ENCODE measurements around the gene ABCG2. TPM values are rescaled to one million over a fixed set of nuclear protein-coding genes. Genes with fewer than 3 reads are reported as not detected.

The ABCG2 gene
- total RNA-seq, 1 donor from 2014 or later, result 1.7 TPM

DNA sequence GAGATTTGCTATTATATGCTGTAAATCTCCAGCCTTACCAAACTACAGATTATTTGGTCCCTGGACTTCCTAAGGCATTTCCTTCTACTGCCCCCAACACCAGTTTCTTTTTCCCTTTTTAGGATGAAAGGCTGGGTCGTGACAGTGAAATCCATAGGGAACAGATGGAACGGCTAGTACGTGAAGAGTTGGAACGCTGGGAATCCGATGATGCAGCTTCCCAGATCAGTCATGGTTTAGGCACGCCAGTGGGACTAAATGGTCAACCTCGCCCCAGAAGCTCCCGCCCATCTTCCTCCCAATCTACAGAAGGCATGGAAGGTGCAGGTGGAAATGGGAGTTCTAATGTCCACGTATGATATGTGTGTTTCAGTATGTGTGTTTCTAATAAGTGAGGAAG, 83.1 kb downstream of the ABCG2 start:
- DNase-seq (ENCODE audit: low spot score), result no peak

DNA sequence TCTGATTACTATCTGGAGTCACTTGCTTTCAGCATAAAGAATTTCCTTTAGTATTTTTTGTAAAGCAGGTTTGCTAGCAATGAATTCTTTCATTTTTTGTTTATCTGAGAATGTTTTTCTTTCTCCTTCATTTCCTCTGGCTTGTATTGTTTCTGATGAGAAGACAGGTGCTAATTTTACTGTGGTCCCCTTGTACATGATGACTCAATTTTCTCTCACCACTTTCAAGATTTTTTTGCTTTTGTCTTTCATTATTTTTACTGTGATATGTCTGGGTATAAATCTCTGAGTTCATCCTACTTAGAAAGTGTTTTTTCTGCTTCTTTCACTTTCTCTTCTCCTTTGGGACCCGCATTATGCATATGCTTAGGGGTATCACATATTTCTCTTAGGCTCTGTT, 88.4 kb downstream of the ABCG2 start:
- no peak for DNase-seq (ENCODE audit: low spot score)

DNA sequence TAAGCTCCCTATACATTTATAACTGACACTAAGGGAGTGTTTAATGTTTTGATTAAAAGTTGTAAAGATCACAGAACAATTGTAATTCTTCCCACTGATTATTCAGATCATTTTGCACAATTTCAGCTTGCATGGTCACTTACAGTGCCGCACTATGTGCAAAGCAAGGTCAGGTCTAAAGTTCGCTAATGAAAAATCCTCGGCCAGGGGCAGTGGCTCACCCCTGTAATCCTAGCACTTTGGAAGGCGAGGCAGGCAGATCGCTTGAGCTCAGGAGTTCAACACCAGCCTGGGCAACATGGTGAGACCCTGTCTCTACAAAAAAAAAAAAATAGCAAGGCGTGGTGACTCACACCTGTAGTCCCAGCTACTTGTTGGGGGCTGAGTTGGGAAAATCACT, 94.0 kb downstream of the ABCG2 start:
- no peak for DNase-seq (ENCODE audit: low spot score)

DNA sequence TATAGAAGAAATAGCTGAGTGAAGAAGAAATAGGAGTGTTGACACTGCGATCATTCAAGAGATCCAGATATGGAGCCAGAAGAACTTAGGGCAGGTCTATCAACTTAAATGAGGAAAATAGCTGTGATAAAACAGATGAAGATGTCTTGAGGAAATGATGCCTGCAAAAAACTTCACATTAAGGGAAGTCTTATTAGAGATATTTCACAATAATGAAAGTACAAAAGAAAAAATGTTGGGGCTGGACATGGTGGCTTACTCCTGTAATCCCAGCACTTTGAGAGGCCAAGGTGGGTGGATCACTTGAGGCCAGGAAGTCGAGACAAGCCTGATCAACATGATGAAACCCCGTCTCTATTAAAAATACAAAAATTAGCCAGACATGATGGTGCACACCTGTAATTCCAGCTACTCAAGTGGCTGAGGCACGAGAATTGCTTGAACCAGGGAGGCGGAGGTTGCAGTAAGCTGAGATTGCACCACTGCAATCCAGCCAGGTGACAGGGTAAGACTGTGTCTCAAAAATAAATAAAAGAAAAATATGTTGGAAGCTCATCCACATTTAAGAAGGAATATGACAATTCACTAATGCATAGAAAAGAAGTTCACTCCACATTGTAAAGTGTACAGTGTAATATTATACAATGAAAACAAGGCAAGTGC, 94.7 kb downstream of the ABCG2 start:
- no peak for DNase-seq (ENCODE audit: low spot score)

DNA sequence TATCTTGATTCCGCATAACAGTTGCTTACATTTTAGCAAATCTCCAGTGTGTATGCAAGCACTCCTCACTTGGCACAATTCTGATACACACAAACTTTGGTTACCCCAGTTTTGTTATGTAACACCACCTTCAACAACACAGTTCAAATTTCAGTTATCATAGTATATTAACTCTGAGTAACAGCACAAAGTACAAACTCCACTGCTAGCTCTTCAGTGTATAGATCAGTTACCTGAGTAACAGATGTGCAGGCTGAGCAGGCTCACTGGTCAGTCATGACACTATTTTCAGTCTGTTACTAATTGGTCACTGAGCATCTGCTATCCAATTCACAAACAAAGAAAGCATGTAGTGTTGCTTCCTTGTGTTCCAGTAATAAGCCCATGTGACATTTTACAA, 95.6 kb downstream of the ABCG2 start:
- no peak for DNase-seq (ENCODE audit: low spot score)

DNA sequence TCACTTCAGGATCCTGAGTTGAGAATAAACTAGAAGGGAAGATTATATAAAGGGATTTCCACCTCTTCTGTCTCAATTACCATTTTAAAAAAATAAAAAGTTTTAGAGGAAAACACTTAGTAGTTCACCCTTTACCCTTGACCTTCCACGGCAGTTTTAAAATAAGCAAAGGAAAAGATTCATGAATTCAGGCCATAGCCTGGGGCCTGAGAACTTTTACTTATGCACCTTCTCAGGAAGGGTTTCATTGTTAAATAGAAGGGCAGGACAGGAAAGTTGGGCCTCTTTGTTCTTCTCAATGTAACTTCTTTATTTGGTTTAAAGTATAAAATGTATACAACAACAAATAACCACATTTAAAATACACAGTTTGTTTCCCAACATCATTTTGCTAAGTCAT, 96.1 kb downstream of the ABCG2 start:
- no peak for DNase-seq (ENCODE audit: low spot score)

DNA sequence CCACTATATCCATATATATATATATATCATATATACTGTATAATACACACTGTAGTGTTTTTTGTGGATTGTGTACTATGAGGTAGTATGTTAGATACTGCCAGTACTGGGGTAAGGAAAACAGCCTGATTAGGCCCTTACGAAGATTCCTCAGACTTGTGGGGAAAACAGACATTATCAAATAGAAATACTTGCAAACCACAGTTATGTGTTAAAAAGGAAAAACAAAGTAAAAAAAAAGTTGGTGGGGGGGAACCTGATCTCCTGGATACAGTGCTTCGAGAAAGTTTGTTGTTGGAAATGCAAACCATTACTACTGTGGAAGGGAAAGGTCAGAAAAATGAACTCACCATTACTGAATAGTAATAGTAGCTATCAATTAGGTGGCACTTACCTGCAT, 98.0 kb downstream of the ABCG2 start:
- DNase-seq (ENCODE audit: low spot score), result no peak

DNA sequence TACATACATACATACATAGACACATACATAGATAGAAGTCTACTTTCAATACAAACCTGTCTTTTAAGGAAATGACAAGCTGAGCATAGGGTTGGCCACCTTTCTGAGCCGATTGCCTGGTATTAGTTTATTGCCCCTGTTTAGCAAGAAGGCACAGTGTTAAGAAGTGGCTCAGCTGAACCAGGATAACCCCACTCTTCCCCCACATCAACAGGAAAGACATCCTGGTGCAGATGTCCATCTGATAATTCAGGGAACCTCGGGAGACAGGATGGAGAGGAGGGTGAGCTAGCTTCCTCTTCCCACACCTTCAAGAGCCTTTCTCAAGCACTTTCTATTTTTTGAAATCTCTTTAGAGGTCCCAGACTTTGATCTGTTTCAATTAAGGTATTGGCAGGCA, 98.7 kb downstream of the ABCG2 start:
- DNase-seq (ENCODE audit: low spot score), result no peak

DNA sequence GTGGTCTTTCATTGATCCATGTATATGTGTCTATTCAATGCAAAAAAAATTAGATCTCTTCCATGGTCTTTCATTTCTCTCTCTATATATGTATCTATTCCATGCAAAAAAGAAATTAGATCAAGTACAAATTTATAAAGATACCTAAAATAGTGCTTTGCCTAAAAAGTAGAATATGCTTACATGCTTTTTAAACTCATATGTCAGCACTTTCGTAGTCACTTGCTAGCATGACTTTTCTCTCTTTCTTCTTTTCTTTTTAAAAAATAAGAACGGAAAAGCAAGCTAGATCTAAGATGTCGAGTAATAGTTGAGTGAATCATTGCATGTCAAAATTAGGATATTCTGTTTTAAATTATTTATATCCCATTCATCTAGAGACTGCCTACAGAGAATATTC, 100.1 kb downstream of the ABCG2 start:
- no peak for DNase-seq (ENCODE audit: low spot score)

DNA sequence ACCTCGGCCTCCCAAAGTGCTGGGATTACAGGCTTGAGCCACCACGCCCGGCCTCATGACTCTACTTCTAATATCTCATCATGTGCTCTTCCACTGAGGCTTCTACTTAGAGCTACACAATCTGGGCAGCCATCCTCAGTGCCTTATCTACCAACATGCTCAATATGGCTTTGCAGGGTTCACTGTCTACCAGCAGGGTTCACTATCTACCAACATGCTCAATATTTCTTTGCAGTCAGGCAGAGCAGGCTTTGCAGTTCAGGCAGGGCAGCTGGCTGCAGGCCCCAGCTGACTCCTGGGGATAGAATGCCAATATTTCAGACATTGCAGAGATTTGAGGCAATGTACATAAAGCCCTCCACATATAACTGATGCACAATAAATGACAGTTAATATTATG, 103.5 kb downstream of the ABCG2 start:
- DNase-seq (ENCODE audit: low spot score), result no peak

DNA sequence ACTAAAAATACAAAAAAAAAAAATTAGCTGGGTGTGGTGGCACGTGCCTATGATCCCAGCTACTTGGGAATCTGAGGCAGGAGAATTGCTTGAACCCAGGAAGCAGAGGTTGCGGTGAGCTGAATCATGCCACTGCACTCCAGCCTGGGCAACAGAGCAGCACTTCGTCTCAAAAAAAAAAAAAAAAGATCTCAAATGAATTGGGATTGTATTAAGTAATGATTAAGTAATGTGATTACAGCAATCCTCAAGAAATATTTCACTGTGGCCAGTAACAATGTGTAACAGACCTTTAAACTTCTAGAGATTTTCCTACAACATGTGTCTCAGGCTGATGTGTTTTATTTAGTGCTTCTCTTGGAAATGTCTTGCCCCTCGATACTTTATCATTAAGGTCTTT, 104.2 kb downstream of the ABCG2 start:
- DNase-seq (ENCODE audit: low spot score), result no peak

DNA sequence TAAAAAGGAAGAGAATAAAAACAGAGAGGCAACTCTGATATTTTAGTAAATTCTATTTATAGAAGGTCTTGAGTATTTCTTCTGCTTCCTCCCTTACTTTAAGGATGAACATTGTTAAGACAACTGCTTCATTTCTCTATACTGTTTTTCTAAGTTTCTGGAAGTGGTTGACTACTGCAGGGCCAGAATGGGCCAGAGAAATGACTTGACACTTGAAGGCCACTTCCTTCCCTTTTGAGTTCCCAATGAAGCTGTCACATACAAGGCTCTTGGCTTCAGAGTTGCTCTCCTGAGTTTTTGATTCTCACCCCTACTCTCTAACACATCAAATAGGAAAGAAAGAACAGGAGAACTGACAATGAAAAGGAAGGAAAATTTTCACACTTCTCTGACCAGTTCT, 113.4 kb downstream of the ABCG2 start:
- no peak for DNase-seq (ENCODE audit: low spot score)

DNA sequence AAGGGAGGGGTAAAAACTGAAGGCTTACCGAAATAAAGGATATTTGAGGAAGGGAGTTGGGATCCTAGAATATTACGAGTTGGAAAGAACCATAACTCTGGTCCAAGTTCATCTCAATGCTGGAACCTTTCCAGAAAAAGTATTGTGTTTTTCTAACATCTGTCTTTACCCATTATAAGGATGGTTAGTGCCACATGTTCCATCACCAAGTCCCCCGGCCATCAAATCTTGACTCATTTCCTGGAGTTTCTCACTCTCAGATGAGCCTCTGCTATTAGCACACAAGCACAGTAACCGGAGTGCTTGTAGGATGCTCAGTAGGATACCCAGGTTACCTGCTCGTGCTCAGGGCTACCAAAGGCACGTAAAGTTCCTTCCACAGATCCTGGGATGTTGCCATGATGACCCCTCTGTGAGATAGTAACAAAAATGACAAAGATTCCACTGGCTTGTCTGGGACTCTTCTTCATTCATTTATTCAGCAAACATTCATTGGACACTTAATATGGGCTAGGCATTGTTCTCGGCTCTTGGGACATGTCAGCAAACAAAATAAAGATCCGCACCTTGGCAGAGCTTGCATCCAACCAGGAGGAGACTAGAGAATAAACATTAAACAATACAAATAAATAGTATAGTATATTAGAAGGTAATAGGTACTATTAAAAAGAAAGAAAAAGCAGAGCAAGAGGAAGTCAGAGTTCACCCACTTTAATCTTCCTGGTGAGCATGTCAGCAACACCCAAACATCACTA, 114.7 kb downstream of the ABCG2 start:
- no peak for DNase-seq (ENCODE audit: low spot score)

DNA sequence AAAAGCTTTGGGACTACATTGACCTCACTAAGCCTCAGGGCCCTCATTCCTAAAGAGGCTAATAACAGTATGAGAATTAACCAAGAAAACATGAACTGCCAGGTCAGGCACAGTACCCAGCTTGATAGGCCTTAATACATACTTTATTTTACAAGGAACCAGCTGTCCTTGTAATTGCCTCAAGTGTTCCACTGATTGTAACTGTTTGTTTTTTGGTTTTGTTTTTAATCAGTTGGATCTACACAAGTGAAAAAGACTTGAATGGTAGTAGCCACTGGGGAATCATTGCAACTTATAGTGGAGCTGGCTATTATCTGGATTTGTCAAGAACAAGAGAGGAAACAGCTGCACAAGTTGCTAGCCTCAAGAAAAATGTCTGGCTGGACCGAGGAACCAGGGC, 115.4 kb downstream of the ABCG2 start:
- no peak for DNase-seq (ENCODE audit: low spot score)

DNA sequence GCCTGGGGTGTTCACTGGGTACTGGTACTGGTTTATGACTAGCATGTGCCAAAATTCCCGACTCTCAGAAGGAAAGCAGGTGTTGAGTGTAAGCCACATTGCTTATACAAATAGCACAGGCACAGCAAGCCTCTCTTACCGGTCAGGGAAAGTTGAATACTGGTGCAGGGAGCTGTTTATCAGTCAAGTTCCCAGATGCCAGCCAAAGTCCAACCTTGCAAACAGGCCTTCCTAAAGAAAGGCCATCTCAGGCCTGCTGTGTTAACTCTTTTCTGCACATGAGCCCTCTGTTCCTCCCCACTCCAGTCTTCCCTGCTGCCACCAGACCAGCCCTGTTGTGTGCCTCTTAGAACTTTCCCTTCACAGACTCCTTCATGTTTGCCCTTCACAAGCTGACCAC, 116.8 kb downstream of the ABCG2 start:
- no peak for DNase-seq (ENCODE audit: low spot score)

DNA sequence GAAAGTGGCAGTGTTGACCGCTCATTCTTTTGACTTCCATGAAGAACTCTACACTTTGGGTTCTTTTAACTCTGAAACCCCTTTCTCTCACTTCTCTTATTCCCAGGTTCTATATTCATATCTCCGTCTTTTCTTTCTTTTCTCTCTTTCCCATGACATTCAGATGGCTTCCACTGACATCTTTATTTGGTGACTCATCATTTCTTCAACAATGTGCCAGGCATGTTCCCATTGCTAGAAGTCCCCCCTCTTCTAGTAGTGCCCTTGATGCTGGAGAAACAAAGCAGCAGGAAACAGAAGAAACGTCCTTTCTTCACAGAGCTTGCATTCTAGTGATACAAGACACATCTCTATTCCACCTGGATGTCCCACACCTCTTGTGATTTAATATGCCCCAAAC, 117.7 kb downstream of the ABCG2 start:
- DNase-seq (ENCODE audit: low spot score), result no peak

Other genes with a start within 250 kb of the ABCG2 start
- gene SPP1, start 182.9 kb downstream of the ABCG2 start, total RNA-seq, result 636 TPM
- 54.3 TPM for gene PKD2, start 151.0 kb downstream of the ABCG2 start, total RNA-seq
- gene PPM1K, start 125.9 kb upstream of the ABCG2 start, total RNA-seq, result 10.4 TPM
- 7.7 TPM for gene HERC6, start 220.2 kb upstream of the ABCG2 start, total RNA-seq